ENCODE measurements around the gene SENP5.

Gene SENP5

DNA sequence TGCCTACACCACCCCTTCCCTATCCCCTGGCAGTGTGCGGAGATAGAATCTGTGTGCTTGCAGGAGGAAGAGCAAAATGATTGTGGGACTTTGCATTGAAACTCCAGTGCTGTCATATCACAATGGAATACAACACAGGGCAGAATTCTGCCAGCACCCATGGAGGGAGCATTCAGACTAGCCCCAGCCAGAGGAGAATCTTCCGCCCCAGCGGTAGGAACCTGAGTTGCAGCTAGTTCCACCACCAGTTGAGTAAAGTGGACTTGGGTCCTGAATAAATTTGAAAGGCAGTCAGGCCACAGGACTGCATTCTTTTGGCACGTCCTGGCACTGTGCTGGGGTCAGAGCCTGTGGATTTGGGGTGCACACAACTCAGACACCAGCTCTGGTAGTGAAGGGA is 47.1 kb downstream of the SENP5 start:
- no peak for DNase-seq (ENCODE audit: low read depth)
- TF ChIP-seq CTCF (IDR thresholded peaks at IDR 0.05; ENCODE audit: low read depth, low read length) (no peak), POLR2A (IDR thresholded peaks at IDR 0.05; ENCODE audit: extremely low read depth, insufficient read length) (no peak), MYC (IDR thresholded peaks at IDR 0.05; ENCODE audit: low read depth, low read length) (no peak)
- TF ChIP-seq, protein P1, sequence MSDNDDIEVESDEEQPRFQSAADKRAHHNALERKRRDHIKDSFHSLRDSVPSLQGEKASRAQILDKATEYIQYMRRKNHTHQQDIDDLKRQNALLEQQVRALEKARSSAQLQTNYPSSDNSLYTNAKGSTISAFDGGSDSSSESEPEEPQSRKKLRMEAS (IDR thresholded peaks at IDR 0.05; ENCODE audit: low read depth, low read length): no peak
- H3K4me3 ChIP-seq (ENCODE audit: low read depth, low read length): no peak overlapping the region

- DNase-seq (ENCODE audit: low read depth): no peak
- H3K4me3 ChIP-seq (ENCODE audit: low read depth, low read length): no peak overlapping the region
- TF ChIP-seq, protein P1 (IDR thresholded peaks at IDR 0.05; ENCODE audit: low read depth, low read length): no peak
- no peak for TF ChIP-seq POLR2A (IDR thresholded peaks at IDR 0.05; ENCODE audit: extremely low read depth, insufficient read length)
- TF ChIP-seq CTCF (IDR thresholded peaks at IDR 0.05; ENCODE audit: low read depth, low read length): no peak
- TF ChIP-seq MYC (IDR thresholded peaks at IDR 0.05; ENCODE audit: low read depth, low read length): no peak
Measured at GRCh38 chr3:196915375-196915774, 47.7 kb downstream of the SENP5 start.

DNA sequence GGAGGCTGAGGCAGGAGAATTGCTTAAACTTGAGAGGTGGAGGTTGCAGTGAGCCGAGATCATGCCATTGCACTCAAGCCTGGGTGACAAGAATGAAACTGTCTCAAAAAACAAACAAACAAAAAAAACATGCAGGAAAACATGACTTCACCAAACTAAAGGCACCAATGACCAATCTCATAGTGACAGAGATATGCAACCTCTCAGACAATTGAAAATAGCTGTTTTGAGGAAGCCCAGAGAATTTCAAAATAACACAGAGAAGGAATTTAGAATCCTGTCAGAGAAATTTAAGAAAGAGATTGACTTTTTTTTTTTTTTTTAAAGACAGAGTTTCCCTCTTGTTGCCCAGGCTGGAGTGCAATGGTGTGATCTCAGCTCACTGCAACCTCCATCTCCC is 48.5 kb downstream of the SENP5 start:
- TF ChIP-seq, protein P1 (IDR thresholded peaks at IDR 0.05; ENCODE audit: low read depth, low read length): no peak
- TF ChIP-seq POLR2A (IDR thresholded peaks at IDR 0.05; ENCODE audit: extremely low read depth, insufficient read length): no peak
- TF ChIP-seq CTCF (IDR thresholded peaks at IDR 0.05; ENCODE audit: low read depth, low read length): no peak
- no peak for TF ChIP-seq MYC (IDR thresholded peaks at IDR 0.05; ENCODE audit: low read depth, low read length)
- DNase-seq (ENCODE audit: low read depth): no peak
- H3K4me3 ChIP-seq (ENCODE audit: low read depth, low read length): no peak overlapping the region

GRCh38 chr3:196916995-196917394 is 49.3 kb downstream of the SENP5 start:
- no peak for DNase-seq (ENCODE audit: low read depth)
- no peak overlapping the region for H3K4me3 ChIP-seq (ENCODE audit: low read depth, low read length)
- no peak for TF ChIP-seq CTCF (IDR thresholded peaks at IDR 0.05; ENCODE audit: low read depth, low read length)
- TF ChIP-seq, protein P1 (IDR thresholded peaks at IDR 0.05; ENCODE audit: low read depth, low read length): no peak

- DNase-seq (ENCODE audit: low read depth): no peak
- TF ChIP-seq MYC (IDR thresholded peaks at IDR 0.05; ENCODE audit: low read depth, low read length): no peak
- TF ChIP-seq POLR2A (IDR thresholded peaks at IDR 0.05; ENCODE audit: extremely low read depth, insufficient read length): no peak
- no peak overlapping the region for H3K4me3 ChIP-seq (ENCODE audit: low read depth, low read length)
Measured at GRCh38 chr3:196918968-196919367, 51.2 kb downstream of the SENP5 start.

DNA sequence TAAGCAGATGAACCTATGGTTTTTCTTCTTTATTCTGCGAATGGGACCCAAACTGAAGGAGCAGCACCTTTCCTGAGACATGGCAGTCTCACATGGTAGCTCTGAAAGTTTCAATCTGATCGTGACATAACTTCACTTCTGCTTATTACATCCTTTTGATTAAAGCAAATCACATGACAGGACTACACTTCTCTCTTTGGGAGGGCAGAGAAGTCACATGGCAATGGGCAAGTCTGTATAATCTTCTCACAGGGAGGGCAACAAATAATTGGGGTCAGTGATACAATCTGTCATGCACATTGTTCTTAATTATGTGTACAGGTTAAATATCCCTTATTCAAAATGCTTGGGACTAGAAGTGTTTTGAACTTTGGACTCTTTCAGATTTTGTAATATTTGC is 53.0 kb downstream of the SENP5 start:
- no peak for DNase-seq (ENCODE audit: low read depth)
- no peak overlapping the region for H3K4me3 ChIP-seq (ENCODE audit: low read depth, low read length)
- TF ChIP-seq CTCF (IDR thresholded peaks at IDR 0.05; ENCODE audit: low read depth, low read length) (no peak), MYC (IDR thresholded peaks at IDR 0.05; ENCODE audit: low read depth, low read length) (no peak), POLR2A (IDR thresholded peaks at IDR 0.05; ENCODE audit: extremely low read depth, insufficient read length) (no peak)
- TF ChIP-seq, protein P1 (IDR thresholded peaks at IDR 0.05; ENCODE audit: low read depth, low read length): no peak
